ENCODE results near the gene TRPC1.

Gene TRPC1

DNA sequence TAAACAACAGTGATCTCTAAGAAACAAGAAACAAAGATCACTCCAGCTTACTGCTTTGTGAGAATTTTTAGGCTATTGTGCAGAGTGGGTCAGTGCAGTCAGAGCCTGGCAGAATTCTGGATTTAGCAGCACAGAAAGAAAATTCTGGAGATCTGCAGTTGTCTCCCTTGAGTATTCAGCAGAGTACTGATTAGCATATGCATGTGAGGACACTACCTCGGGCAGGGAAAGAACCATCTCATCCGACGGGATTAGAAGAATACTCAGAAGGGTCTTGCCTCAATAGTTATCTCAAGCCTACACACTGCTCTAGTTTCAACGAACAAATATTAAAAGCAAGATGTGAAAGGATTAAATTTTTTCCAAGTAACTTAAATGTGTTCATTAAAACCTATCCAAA is 70.7 kb downstream of the TRPC1 start:
- no peak overlapping the region for H3K27ac ChIP-seq
- TF ChIP-seq, protein P1, sequence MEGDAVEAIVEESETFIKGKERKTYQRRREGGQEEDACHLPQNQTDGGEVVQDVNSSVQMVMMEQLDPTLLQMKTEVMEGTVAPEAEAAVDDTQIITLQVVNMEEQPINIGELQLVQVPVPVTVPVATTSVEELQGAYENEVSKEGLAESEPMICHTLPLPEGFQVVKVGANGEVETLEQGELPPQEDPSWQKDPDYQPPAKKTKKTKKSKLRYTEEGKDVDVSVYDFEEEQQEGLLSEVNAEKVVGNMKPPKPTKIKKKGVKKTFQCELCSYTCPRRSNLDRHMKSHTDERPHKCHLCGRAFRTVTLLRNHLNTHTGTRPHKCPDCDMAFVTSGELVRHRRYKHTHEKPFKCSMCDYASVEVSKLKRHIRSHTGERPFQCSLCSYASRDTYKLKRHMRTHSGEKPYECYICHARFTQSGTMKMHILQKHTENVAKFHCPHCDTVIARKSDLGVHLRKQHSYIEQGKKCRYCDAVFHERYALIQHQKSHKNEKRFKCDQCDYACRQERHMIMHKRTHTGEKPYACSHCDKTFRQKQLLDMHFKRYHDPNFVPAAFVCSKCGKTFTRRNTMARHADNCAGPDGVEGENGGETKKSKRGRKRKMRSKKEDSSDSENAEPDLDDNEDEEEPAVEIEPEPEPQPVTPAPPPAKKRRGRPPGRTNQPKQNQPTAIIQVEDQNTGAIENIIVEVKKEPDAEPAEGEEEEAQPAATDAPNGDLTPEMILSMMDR (conservative IDR thresholded peaks at IDR 0.05) = no peak

DNA sequence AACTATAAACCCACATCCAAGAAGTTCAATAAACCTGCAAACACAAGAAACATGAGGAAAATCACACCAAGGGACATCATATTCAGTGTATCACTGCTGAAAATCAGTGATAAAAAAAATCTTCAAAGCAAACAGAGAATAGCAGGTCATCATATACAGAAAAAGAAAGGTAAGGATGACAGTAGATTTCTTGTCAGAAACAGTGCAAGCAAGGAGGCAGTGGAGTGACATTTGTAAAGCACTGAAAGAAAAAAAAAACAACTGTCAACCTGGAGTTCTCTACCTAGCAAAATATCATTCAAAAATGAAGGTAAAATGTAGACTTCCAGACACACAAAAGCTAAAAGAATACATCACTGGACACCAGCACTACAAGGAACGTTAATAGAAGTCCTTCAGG is 71.5 kb downstream of the TRPC1 start:
- TF ChIP-seq, protein P1 (conservative IDR thresholded peaks at IDR 0.05) = no peak
- H3K27ac ChIP-seq = no peak overlapping the region

DNA sequence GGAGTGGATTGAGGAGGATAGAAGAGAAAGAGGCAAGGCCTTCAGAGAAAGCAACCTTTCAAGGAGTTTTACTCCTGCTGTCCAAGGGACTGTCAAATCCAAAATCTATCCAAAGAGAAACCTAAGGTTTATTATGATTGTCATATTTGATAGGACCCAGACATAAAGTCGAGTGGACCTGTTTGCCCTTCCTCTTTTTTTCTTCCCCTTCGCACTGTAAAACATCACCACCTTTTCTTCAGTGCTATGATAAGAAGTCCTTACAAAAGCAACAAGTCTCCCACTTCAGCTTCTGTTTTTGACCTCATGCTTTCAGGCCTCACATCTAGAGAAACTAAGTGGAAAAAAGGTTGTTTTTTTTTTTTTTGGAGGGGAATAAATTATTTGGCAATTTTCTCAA is 73.0 kb downstream of the TRPC1 start:
- TF ChIP-seq, protein P1 (conservative IDR thresholded peaks at IDR 0.05) = no peak
- H3K27ac ChIP-seq = no peak overlapping the region

DNA sequence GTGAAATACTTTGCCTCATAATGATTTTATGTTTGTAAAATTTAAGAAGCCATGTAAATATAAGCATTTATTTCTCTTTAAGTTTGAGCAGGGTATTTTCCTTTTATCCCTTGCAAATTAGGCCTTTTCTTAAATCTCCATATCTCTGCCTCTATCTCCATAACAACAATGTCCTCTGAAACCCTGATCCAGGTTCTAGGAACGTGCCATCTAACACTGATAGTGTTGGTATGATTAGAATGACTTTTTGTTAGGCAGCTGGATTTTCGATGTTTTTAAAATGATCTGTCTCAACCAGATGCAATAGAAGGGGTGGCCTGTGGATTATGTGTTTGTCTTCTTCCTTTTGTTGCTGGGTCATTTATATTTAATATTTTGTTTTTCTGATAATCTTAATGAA is 77.9 kb downstream of the TRPC1 start:
- no peak overlapping the region for H3K27ac ChIP-seq
- TF ChIP-seq, protein P1 (conservative IDR thresholded peaks at IDR 0.05) = no peak

DNA sequence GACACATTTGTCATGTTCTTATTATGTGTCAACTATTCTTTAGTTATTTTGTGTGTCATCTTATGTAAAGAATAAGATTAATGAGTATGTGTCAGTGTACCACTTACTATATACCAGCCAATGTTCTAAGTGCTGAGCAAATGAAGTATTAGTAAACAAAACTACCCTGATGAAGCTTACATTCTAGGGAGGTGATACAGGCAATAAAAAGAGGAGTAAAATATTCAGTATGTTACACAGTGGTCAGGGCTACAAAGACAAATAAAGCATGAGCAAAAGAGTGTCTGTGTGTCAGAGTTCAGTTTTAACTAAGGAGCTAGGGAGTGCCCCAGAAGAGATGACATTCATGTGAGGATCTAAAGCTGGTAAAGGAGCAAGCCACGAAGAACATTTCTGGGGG is 79.1 kb downstream of the TRPC1 start:
- TF ChIP-seq, protein P1 (conservative IDR thresholded peaks at IDR 0.05) = no peak
- no peak overlapping the region for H3K27ac ChIP-seq

DNA sequence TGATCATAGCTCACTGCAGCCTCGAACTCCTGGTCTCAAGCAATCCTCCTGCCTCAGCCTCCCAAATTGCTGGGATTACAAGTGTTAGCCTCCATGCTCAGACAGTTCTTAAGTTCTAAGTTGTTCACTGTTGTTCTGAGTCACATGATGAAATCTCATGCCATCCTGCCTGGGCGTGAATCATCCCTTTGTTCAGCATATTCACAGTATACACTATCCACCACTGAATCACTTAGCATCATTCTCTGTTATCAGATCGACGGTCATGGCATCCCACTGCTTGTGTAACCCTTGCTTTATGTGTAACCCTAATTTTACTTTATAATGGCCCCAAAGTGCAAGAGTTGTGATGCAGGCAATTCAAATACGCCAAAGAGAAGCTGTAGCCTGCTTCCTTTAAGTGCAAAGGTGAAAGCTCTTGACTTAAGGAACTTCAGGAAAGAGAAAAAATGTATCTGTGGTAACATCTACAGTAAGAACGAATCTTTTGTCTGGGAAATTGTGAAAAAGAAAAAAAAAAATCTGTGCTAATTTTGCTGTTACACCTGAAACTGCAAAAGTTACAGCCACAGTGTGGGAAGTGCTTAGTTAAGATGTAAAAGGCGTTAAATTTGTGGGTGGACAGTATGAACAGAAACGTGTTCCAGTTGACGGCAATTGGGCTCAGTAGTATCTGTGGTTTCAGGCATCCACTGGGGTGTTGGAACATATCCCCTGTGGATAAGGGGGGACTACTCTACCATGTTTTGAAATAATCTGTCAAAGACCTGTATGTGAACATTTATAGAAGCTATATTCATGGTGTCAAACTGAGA is 84.5 kb downstream of the TRPC1 start:
- TF ChIP-seq, protein P1 (conservative IDR thresholded peaks at IDR 0.05) = no peak
- no peak overlapping the region for H3K27ac ChIP-seq

DNA sequence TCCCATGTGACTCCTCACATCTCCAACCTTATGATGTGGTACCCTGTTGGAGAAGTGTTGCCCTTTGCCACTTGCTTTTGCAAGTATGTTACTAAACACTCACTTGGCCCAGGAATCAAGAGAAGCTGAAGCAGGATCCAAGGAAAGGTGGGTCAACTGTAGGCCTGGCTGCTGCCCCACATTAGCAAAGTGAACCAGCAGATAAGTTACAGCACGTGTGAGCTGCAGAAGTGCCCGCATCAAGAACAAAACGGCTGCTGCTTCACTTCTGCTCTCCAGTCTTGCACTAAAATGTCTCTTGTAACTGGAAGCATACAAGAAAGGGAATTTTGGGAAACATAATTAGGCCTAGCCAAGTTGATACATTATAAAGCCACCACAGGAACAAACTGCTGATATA is 85.4 kb downstream of the TRPC1 start:
- TF ChIP-seq, protein P1 (conservative IDR thresholded peaks at IDR 0.05) = no peak
- no peak overlapping the region for H3K27ac ChIP-seq
